DND-41 (cell line): Measurements from ENCODE around the gene ZMYND11.

Source experiments
- ATAC-seq: fragments of 200-7000 bp; cut with Tn5 transposase; 3 replicates; pipeline ENCODE4 v1.9.1; 2021; ENCODE audit warnings: low read depth; ENCODE audit not compliant: insufficient read depth
- DNase-seq: peaks from one replicate; pipeline ENCODE4 v3.0.0-alpha.2; 2020
- H2AFZ ChIP-seq: 2 replicates; pipeline ENCODE4 v1.6.0; 2012; ENCODE audit warnings: low read depth, low read length
- H3K27ac ChIP-seq: 2 replicates; pipeline ENCODE4 v1.5.1; 2012; ENCODE audit warnings: low read length, inconsistent platforms
- H3K27me3 ChIP-seq: fragments of 200-600 bp; sonication (generic); 2 replicates; pipeline ENCODE4 v1.6.0; 2012; ENCODE audit warnings: low read length, mild to moderate bottlenecking, inconsistent platforms; ENCODE audit not compliant: insufficient read depth, poor library complexity
- H3K36me3 ChIP-seq: 2 replicates; pipeline ENCODE4 v1.5.1; 2012; ENCODE audit warnings: low read length, inconsistent platforms; ENCODE audit not compliant: insufficient read depth
- H3K4me1 ChIP-seq: 2 replicates; pipeline ENCODE4 v1.5.1; 2012; ENCODE audit warnings: mild to moderate bottlenecking, low read length; ENCODE audit not compliant: insufficient read depth
- H3K4me2 ChIP-seq: 2 replicates; pipeline ENCODE4 v1.6.0; 2012; ENCODE audit warnings: mild to moderate bottlenecking, moderate library complexity, low read length, inconsistent platforms; ENCODE audit not compliant: insufficient read depth
- H3K4me3 ChIP-seq, 2 experiments: fragments of 200-600 bp in 1 of 2; shearing (Covaris generic) in 1 of 2; 2 replicates each; pipeline ENCODE4 v1.5.1; 2012 to 2016; ENCODE audit warnings: inconsistent platforms in 2 of 2, low read length in 2 of 2, mild to moderate bottlenecking in 2 of 2, low read depth in 1 of 2, moderate library complexity in 1 of 2
- H3K79me2 ChIP-seq: 2 replicates; pipeline ENCODE4 v1.6.0; 2012; ENCODE audit warnings: low read length, inconsistent platforms; ENCODE audit not compliant: insufficient read depth
- H3K9ac ChIP-seq: 2 replicates; pipeline ENCODE4 v1.6.0; 2012; ENCODE audit warnings: low read depth, mild to moderate bottlenecking, inconsistent platforms, low read length, moderate library complexity
- H3K9me3 ChIP-seq: 2 replicates; pipeline ENCODE4 v1.5.1; 2012; ENCODE audit warnings: low read length, moderate library complexity, mild to moderate bottlenecking, inconsistent platforms; ENCODE audit not compliant: insufficient read depth, severe bottlenecking
- H4K20me1 ChIP-seq: 2 replicates; pipeline ENCODE4 v1.6.0; 2012; ENCODE audit warnings: low read length; ENCODE audit not compliant: insufficient read depth
- EZH2 ChIP-seq: IDR thresholded peaks from 3 replicates; pipeline ENCODE4 v1.6.1; 2012; ENCODE audit warnings: borderline replicate concordance, low read depth, mild to moderate bottlenecking, moderate library complexity, low read length, inconsistent platforms; ENCODE audit not compliant: severe bottlenecking
- TF ChIP-seq, protein P1 (sequence below): IDR thresholded peaks from 2 replicates; pipeline ENCODE4 v1.5.1; 2012; ENCODE audit warnings: borderline replicate concordance, low read length, moderate library complexity, mild to moderate bottlenecking; ENCODE audit not compliant: poor library complexity, severe bottlenecking; ENCODE audit errors: extremely low read depth

Gene ZMYND11

DNA sequence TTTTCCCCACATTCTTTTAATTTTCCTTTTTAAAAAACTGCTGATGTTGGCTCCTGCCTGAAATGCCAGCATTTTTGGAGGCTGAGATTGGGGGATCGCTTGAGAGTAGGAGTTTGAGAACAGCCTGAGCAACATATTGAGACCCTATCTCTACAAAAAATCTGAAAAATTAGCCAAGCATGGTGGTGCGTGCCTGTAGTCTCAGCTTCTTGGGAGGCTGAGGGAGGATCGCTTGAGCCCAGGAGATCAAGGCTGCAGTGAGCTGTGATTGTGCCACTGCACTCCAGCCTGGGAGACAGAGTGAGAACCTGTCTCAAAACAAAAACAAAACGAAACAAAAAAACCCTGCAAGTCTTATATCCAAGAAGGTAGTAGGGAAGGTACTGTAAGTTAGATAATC is 51.7 kb downstream of the ZMYND11 start:
- Histone ChIP-seq H3K9ac (no peak overlapping the region), H3K9me3 (peaks cover 5% of the 10 kb centered on the region), H3K79me2 (peaks cover 3% of the 10 kb centered on the region), H3K36me3 (peaks cover 48% of the 10 kb centered on the region), H3K27me3 (no peaks in the 10 kb centered on the region), H4K20me1 (peaks cover 6% of the 10 kb centered on the region; the same call in 1 of the 2 replicates), H3K4me1 (no peaks in the 10 kb centered on the region), H3K27ac (no peak overlapping the region), H3K4me3 (no peak overlapping the region), H3K4me2 (no peak overlapping the region), H2AFZ (no peak overlapping the region)
- ATAC-seq (no peak), DNase-seq (no peak)
- no peak for TF ChIP-seq EZH2
- TF ChIP-seq, protein P1, sequence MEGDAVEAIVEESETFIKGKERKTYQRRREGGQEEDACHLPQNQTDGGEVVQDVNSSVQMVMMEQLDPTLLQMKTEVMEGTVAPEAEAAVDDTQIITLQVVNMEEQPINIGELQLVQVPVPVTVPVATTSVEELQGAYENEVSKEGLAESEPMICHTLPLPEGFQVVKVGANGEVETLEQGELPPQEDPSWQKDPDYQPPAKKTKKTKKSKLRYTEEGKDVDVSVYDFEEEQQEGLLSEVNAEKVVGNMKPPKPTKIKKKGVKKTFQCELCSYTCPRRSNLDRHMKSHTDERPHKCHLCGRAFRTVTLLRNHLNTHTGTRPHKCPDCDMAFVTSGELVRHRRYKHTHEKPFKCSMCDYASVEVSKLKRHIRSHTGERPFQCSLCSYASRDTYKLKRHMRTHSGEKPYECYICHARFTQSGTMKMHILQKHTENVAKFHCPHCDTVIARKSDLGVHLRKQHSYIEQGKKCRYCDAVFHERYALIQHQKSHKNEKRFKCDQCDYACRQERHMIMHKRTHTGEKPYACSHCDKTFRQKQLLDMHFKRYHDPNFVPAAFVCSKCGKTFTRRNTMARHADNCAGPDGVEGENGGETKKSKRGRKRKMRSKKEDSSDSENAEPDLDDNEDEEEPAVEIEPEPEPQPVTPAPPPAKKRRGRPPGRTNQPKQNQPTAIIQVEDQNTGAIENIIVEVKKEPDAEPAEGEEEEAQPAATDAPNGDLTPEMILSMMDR, result no peak

DNA sequence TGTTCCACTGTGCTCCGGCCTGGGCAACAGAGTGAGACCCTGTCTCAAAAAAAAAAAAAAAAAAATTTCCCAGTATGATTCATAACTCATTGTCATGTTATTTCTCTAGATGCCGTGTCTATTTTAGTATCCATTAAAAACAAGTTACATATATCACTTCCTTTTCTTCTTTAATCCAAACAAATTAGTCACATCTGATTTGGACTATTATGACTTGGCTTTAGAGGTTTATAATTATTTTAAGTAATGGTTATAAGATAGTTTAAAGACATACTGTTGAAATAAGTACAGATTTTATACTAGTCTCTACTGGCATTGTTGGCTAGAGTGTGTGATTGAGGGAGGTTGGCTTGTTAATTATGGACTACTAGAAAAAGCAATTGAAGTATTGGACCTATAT is 53.3 kb downstream of the ZMYND11 start:
- peaks cover 3% of the 10 kb centered on the region for H3K79me2 ChIP-seq
- H3K9me3 ChIP-seq, result peaks cover 5% of the 10 kb centered on the region
- H2AFZ ChIP-seq, result no peak overlapping the region
- H3K27ac ChIP-seq, result no peak overlapping the region
- H3K4me3 ChIP-seq, result no peak overlapping the region
- TF ChIP-seq, protein P1, result no peak
- TF ChIP-seq EZH2, result no peak
- peaks cover 40% of the 10 kb centered on the region; the same call in 1 of the 2 replicates for H3K36me3 ChIP-seq
- no peak overlapping the region for H3K9ac ChIP-seq
- ATAC-seq (no peak), DNase-seq (no peak)
- no peak overlapping the region for H3K4me2 ChIP-seq
- H3K27me3 ChIP-seq, result no peaks in the 10 kb centered on the region
- peaks cover 6% of the 10 kb centered on the region; the same call in 1 of the 2 replicates for H4K20me1 ChIP-seq
- no peaks in the 10 kb centered on the region for H3K4me1 ChIP-seq

DNA sequence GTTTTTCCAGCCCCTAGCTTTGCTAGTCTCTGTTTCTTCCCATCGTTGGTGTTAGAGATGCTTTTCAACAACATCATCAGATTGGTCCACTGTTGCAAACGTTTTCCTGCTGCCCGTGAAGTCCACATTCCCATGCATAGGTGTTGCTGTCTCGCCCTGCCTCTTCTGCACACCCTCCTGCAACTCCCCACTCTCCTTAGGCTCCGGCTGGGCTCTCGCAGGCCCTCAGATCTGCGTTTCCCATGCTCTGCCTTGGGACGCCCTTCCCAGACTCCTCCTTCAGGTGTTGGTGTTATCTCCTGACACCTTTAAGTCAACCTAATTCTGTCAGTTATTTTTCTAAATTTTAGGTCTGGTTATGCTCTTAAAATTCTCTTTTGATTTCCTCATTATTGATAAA is 55.0 kb downstream of the ZMYND11 start:
- Histone ChIP-seq H2AFZ (no peak overlapping the region), H3K4me1 (no peaks in the 10 kb centered on the region), H3K27ac (no peak overlapping the region), H3K36me3 (peaks cover 32% of the 10 kb centered on the region; the same call in 1 of the 2 replicates), H3K27me3 (no peaks in the 10 kb centered on the region), H3K9ac (no peak overlapping the region), H3K9me3 (no peaks in the 10 kb centered on the region), H3K79me2 (peaks cover under 1% of the 10 kb centered on the region), H3K4me2 (no peak overlapping the region), H3K4me3 (no peak overlapping the region), H4K20me1 (peaks cover 6% of the 10 kb centered on the region; the same call in 1 of the 2 replicates)
- TF ChIP-seq EZH2, result no peak
- TF ChIP-seq, protein P1, result no peak
- DNase-seq (no peak), ATAC-seq (no peak)
